Measurements from ENCODE around the gene STOML2.

The STOML2 gene

GRCh38 chr9:35072461-35073278 is 30.3 kb downstream of the STOML2 start, which contains the start of gene VCP:
VCP (minus strand) TSS chr9:35072625; CDS start chr9:35072353, 272 bp downstream.
- DNase-seq (ENCODE audit: low spot score): peak; percentile 99

GRCh38 chr9:35071814-35072460 is 31.0 kb downstream of the STOML2 start:
- peak; percentile 66 for DNase-seq (ENCODE audit: low spot score)

- peak; percentile 55 for DNase-seq (ENCODE audit: low spot score)
These were observed 31.8 kb downstream of the STOML2 start for GRCh38 chr9:35070823-35071813.

GRCh38 chr9:35069020-35069419 is 33.9 kb downstream of the STOML2 start:
- no peak for DNase-seq (ENCODE audit: low spot score)

GRCh38 chr9:35067056-35067455 is 35.9 kb downstream of the STOML2 start:
- no peak for DNase-seq (ENCODE audit: low spot score)

GRCh38 chr9:35060548-35061207 is 42.3 kb downstream of the STOML2 start:
- DNase-seq (ENCODE audit: low spot score): no peak

- DNase-seq (ENCODE audit: low spot score): no peak
These were observed 43.5 kb downstream of the STOML2 start for GRCh38 chr9:35059438-35059837.

- DNase-seq (ENCODE audit: low spot score): no peak
These were observed 45.7 kb downstream of the STOML2 start for GRCh38 chr9:35057271-35057620.

GRCh38 chr9:35056571-35057270 is 46.2 kb downstream of the STOML2 start:
- no peak for DNase-seq (ENCODE audit: low spot score)

- no peak for DNase-seq (ENCODE audit: low spot score)
These were observed 47.9 kb downstream of the STOML2 start for GRCh38 chr9:35054871-35055644.

- no peak for DNase-seq (ENCODE audit: low spot score)
These were observed 48.6 kb downstream of the STOML2 start for GRCh38 chr9:35054185-35054835.

- peak; percentile 48 for DNase-seq (ENCODE audit: low spot score)
These were observed 51.6 kb downstream of the STOML2 start for GRCh38 chr9:35051069-35051967.

Measured in CD4-positive, alpha-beta T cell treated with Interleukin-2 at 100 ng/mL for 4 hours (primary cell).